ENCODE measurements around the gene DTD1. TPM values are rescaled to one million over a fixed set of nuclear protein-coding genes. Genes with fewer than 3 reads are reported as not detected.

DTD1 gene
- total RNA-seq, 6 experiments from 2014 or later, result 5.4 to 21.2 (median 7.5) TPM

- H3K36me3 ChIP-seq, result no peaks in the 10 kb centered on the region
- H3K27me3 ChIP-seq, result no peaks in the 10 kb centered on the region
- H3K4me3 ChIP-seq, result no peak overlapping the region
- WGBS (ENCODE audit: insufficient coverage, low coverage, low lambda C conversion rate, missing lambda C conversion rate), result 83% methylated on average over 6 of the region's 6 CpGs
- ATAC-seq (no peak), DNase-seq (no peak)
- no peaks in the 10 kb centered on the region for H3K4me1 ChIP-seq
- H3K27ac ChIP-seq, result no peak overlapping the region
- no peaks in the 10 kb centered on the region for H3K9me3 ChIP-seq
- no peak for TF ChIP-seq CTCF (IDR thresholded peaks at IDR 0.05)
- no peak for TF ChIP-seq POLR2A (IDR thresholded peaks at IDR 0.05)
- intact Hi-C loops (cut with DNase I), result no loop called here
These were observed 106.2 kb downstream of the DTD1 start for GRCh38 chr20:18694071-18694470.

GRCh38 chr20:18695175-18695574 is 107.3 kb downstream of the DTD1 start:
- DNase-seq, result no peak
- Histone ChIP-seq H3K9me3 (no peaks in the 10 kb centered on the region), H3K36me3 (no peaks in the 10 kb centered on the region), H3K4me1 (no peaks in the 10 kb centered on the region), H3K27ac (no peak overlapping the region), H3K4me3 (no peak overlapping the region), H3K27me3 (no peaks in the 10 kb centered on the region)
- intact Hi-C loops (cut with DNase I), result no loop called here
- TF ChIP-seq CTCF (IDR thresholded peaks at IDR 0.05), result no peak
- TF ChIP-seq POLR2A (IDR thresholded peaks at IDR 0.05), result no peak
- no peak for ATAC-seq
- 70% methylated on average over 4 of the region's 5 CpGs for WGBS (ENCODE audit: insufficient coverage, low coverage, low lambda C conversion rate, missing lambda C conversion rate)

DNA sequence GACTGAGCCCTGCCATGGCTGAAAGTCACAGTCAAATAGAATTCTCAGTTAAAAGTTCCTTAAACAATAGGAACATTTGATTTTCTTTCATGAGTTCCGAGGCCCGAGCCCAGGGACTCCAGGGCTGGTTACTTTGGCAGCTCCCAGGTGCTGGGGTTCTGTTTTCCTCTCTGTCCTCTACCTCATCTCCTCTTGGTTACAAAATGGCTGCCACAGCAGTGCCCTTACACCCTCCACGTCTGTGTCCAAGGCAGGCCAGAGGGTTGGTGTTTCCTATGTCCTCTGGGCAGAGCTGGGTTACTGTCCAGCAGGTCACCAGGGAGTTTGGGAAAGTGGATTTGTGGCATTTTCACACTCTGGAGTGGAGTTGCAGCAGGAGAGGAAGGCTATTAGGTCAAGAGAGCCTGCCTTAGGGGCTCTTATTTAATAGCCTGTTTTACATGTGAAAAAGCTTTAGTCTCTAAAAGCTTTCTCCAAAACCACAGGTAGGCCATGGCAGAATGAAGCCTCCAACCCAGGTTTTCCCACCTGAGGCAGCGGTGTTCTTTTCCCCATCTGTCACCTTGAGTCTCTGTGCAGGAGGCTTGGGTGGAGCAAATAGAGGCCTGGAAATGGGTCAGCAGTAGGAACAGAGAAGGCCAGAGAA is 111.0 kb downstream of the DTD1 start:
- Histone ChIP-seq H3K9me3 (no peaks in the 10 kb centered on the region), H3K27ac (no peak overlapping the region), H3K4me3 (no peak overlapping the region), H3K36me3 (no peaks in the 10 kb centered on the region), H3K27me3 (no peaks in the 10 kb centered on the region), H3K4me1 (no peaks in the 10 kb centered on the region)
- 90% methylated on average over 4 of the region's 4 CpGs for WGBS (ENCODE audit: insufficient coverage, low coverage, low lambda C conversion rate, missing lambda C conversion rate)
- ATAC-seq, result no peak
- intact Hi-C loops (cut with DNase I), result no loop called here
- TF ChIP-seq POLR2A (IDR thresholded peaks at IDR 0.05), result no peak
- no peak for TF ChIP-seq CTCF (IDR thresholded peaks at IDR 0.05)
- DNase-seq, result no peak

GRCh38 chr20:18701969-18702368 is 114.1 kb downstream of the DTD1 start:
- no peak for TF ChIP-seq POLR2A (IDR thresholded peaks at IDR 0.05)
- TF ChIP-seq CTCF (IDR thresholded peaks at IDR 0.05), result no peak
- H3K36me3 ChIP-seq, result no peaks in the 10 kb centered on the region
- H3K4me1 ChIP-seq, result no peaks in the 10 kb centered on the region
- H3K27me3 ChIP-seq, result no peaks in the 10 kb centered on the region
- intact Hi-C loops (cut with DNase I), result no loop called here
- no peaks in the 10 kb centered on the region for H3K9me3 ChIP-seq
- no peak overlapping the region for H3K27ac ChIP-seq
- H3K4me3 ChIP-seq, result no peak overlapping the region
- ATAC-seq, result no peak
- DNase-seq, result no peak
- 75% methylated on average over 3 of the region's 3 CpGs for WGBS (ENCODE audit: insufficient coverage, low coverage, low lambda C conversion rate, missing lambda C conversion rate)

- no peaks in the 10 kb centered on the region for H3K9me3 ChIP-seq
- no peak overlapping the region for H3K27ac ChIP-seq
- no peak overlapping the region for H3K4me3 ChIP-seq
- H3K4me1 ChIP-seq, result no peaks in the 10 kb centered on the region
- TF ChIP-seq POLR2A (IDR thresholded peaks at IDR 0.05) (no peak), CTCF (IDR thresholded peaks at IDR 0.05) (no peak)
- intact Hi-C loops (cut with DNase I), result no loop called here
- no peaks in the 10 kb centered on the region for H3K27me3 ChIP-seq
- ATAC-seq, result no peak
- WGBS (ENCODE audit: insufficient coverage, low coverage, low lambda C conversion rate, missing lambda C conversion rate), result 75% methylated on average over 3 of the region's 3 CpGs
- H3K36me3 ChIP-seq, result no peaks in the 10 kb centered on the region
- DNase-seq, result no peak
These were observed 114.9 kb downstream of the DTD1 start for GRCh38 chr20:18702736-18703135.
